NB4 (cell line): Measurements from ENCODE around the gene GOLGA7B.

ENCODE experiments used
- MAX ChIP-seq: IDR thresholded peaks from 2 replicates; pipeline ENCODE4 v1.6.1; 2011; ENCODE audit warnings: low read depth, low read length
- MYC ChIP-seq: IDR thresholded peaks from 2 replicates; pipeline ENCODE4 v1.6.1; 2011; ENCODE audit warnings: low read depth, low read length
- POLR2A ChIP-seq: IDR thresholded peaks from 2 replicates; pipeline ENCODE4 v1.6.1; 2011; ENCODE audit warnings: mild to moderate bottlenecking; ENCODE audit not compliant: insufficient read length; ENCODE audit errors: extremely low read depth
- TF ChIP-seq, protein P1 (sequence below): IDR thresholded peaks from one replicate; pipeline ENCODE4 v1.5.1; 2012; ENCODE audit warnings: low read depth, low read length

- TF ChIP-seq, protein P1, sequence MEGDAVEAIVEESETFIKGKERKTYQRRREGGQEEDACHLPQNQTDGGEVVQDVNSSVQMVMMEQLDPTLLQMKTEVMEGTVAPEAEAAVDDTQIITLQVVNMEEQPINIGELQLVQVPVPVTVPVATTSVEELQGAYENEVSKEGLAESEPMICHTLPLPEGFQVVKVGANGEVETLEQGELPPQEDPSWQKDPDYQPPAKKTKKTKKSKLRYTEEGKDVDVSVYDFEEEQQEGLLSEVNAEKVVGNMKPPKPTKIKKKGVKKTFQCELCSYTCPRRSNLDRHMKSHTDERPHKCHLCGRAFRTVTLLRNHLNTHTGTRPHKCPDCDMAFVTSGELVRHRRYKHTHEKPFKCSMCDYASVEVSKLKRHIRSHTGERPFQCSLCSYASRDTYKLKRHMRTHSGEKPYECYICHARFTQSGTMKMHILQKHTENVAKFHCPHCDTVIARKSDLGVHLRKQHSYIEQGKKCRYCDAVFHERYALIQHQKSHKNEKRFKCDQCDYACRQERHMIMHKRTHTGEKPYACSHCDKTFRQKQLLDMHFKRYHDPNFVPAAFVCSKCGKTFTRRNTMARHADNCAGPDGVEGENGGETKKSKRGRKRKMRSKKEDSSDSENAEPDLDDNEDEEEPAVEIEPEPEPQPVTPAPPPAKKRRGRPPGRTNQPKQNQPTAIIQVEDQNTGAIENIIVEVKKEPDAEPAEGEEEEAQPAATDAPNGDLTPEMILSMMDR = no peak
- TF ChIP-seq MAX (no peak), POLR2A (no peak), MYC (no peak)
Observed at GRCh38 chr10:97891497-97892167, 42.0 kb downstream of the GOLGA7B start.
